KMS-11 (cell line): Measurements from ENCODE around the gene LDLRAD3.
A peak's percentile ranks its signal among the peaks of the same experiment; 100 is the strongest.

Experiments
- H2AFZ ChIP-seq: fragments of 200-600 bp; sonication (generic); 2 replicates; pipeline ENCODE4 v1.6.1; 2016; ENCODE audit warnings: antibody characterized with exemption, mixed run types, low read depth
- H3K27ac ChIP-seq: fragments of 200-600 bp; sonication (generic); 2 replicates; pipeline ENCODE4 v1.6.1; 2016; ENCODE audit warnings: mild to moderate bottlenecking, mixed run types
- H3K27me3 ChIP-seq: fragments of 200-600 bp; sonication (generic); 2 replicates; pipeline ENCODE4 v1.6.1; 2017; ENCODE audit warnings: mild to moderate bottlenecking, low read depth, mixed run types, moderate library complexity; ENCODE audit not compliant: insufficient read depth
- H3K36me3 ChIP-seq: fragments of 200-600 bp; sonication (generic); 2 replicates; pipeline ENCODE4 v1.6.1; 2017; ENCODE audit warnings: mild to moderate bottlenecking, mixed run types; ENCODE audit not compliant: insufficient read depth
- H3K4me1 ChIP-seq: fragments of 200-600 bp; sonication (generic); 2 replicates; pipeline ENCODE4 v1.6.1; 2016; ENCODE audit warnings: mild to moderate bottlenecking, low read depth, mixed run types; ENCODE audit not compliant: poor library complexity, severe bottlenecking
- H3K4me2 ChIP-seq: fragments of 200-600 bp; sonication (generic); 2 replicates; pipeline ENCODE4 v1.7.0; 2016; ENCODE audit warnings: mild to moderate bottlenecking, mixed run types
- H3K4me3 ChIP-seq: fragments of 200-600 bp; sonication (generic); IDR thresholded peaks from 2 replicates; pipeline ENCODE4 v1.6.1; 2017; ENCODE audit warnings: low read depth, low read length, mixed read lengths; ENCODE audit not compliant: insufficient read depth
- H3K79me2 ChIP-seq: fragments of 200-600 bp; sonication (generic); 2 replicates; pipeline ENCODE4 v1.6.1; 2016; ENCODE audit warnings: low read depth, mixed run types; ENCODE audit not compliant: insufficient read depth
- H3K9ac ChIP-seq: fragments of 200-600 bp; sonication (generic); 2 replicates; pipeline ENCODE4 v1.6.1; 2016; ENCODE audit warnings: mild to moderate bottlenecking, mixed run types
- H4K20me1 ChIP-seq: fragments of 200-600 bp; sonication (generic); 2 replicates; pipeline ENCODE4 v1.6.1; 2016; ENCODE audit warnings: mild to moderate bottlenecking, mixed run types; ENCODE audit not compliant: insufficient read depth
- CTCF ChIP-seq: fragments of 200-600 bp; sonication (generic); conservative IDR thresholded peaks from 2 replicates; pipeline ENCODE4 v1.6.1; 2017; ENCODE audit warnings: low read depth, mild to moderate bottlenecking, antibody characterized with exemption, low read length, moderate library complexity, mixed read lengths

LDLRAD3 gene

GRCh38 chr11:36089920-36090319 is 146.1 kb downstream of the LDLRAD3 start:
- Histone ChIP-seq H4K20me1 (no peaks in the 10 kb centered on the region), H3K9ac (no peak overlapping the region), H3K27ac (no peak overlapping the region), H3K4me1 (peaks cover 10% of the 10 kb centered on the region), H3K27me3 (no peaks in the 10 kb centered on the region), H3K4me3 (no peak overlapping the region), H3K36me3 (no peaks in the 10 kb centered on the region), H2AFZ (no peak overlapping the region), H3K4me2 (peak overlapping the region; percentile 25; the same call in 1 of the 2 replicates), H3K79me2 (no peaks in the 10 kb centered on the region)
- no peak for TF ChIP-seq CTCF

GRCh38 chr11:36090356-36091109 is 146.7 kb downstream of the LDLRAD3 start:
- H3K36me3 ChIP-seq = no peaks in the 10 kb centered on the region
- peak overlapping the region; percentile 25; the same call in 1 of the 2 replicates for H3K4me2 ChIP-seq
- no peak overlapping the region for H3K4me3 ChIP-seq
- peaks cover 10% of the 10 kb centered on the region for H3K4me1 ChIP-seq
- no peak for TF ChIP-seq CTCF
- H3K27me3 ChIP-seq = no peaks in the 10 kb centered on the region
- H3K79me2 ChIP-seq = no peaks in the 10 kb centered on the region
- no peak overlapping the region for H3K27ac ChIP-seq
- H2AFZ ChIP-seq = no peak overlapping the region
- H3K9ac ChIP-seq = no peak overlapping the region
- H4K20me1 ChIP-seq = no peaks in the 10 kb centered on the region

DNA sequence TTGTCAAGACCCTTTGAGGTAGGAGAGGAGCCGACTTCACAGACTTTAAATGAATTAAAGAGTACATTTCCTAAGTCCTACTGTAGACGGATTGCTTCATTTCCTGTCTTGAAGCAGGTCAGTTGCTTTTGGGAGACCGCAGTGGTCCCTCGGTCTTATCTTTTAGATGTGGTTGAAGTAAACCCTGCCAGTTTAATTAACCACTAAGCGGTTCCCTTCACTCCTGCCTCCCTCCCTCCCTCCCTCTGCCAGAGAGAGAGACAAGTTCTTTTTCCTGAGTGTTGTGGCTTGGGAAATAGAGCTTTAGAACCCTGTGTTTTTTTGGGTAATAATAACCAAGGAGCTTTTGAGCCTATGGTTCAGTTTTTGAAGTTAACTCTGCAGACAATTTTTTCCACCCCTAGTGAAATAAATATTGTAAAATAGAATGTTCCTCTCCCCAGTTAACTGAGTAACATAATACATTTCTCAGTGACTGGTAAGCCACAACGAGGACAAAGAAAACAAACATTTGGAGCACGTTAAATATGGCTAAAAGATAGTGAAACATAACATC is 147.5 kb downstream of the LDLRAD3 start:
- H3K4me2 ChIP-seq = no peak overlapping the region
- no peaks in the 10 kb centered on the region for H3K36me3 ChIP-seq
- no peak overlapping the region for H3K4me3 ChIP-seq
- H2AFZ ChIP-seq = no peak overlapping the region
- H3K79me2 ChIP-seq = no peaks in the 10 kb centered on the region
- peaks cover 10% of the 10 kb centered on the region for H3K4me1 ChIP-seq
- no peaks in the 10 kb centered on the region for H3K27me3 ChIP-seq
- H4K20me1 ChIP-seq = no peaks in the 10 kb centered on the region
- no peak for TF ChIP-seq CTCF
- no peak overlapping the region for H3K9ac ChIP-seq
- no peak overlapping the region for H3K27ac ChIP-seq

DNA sequence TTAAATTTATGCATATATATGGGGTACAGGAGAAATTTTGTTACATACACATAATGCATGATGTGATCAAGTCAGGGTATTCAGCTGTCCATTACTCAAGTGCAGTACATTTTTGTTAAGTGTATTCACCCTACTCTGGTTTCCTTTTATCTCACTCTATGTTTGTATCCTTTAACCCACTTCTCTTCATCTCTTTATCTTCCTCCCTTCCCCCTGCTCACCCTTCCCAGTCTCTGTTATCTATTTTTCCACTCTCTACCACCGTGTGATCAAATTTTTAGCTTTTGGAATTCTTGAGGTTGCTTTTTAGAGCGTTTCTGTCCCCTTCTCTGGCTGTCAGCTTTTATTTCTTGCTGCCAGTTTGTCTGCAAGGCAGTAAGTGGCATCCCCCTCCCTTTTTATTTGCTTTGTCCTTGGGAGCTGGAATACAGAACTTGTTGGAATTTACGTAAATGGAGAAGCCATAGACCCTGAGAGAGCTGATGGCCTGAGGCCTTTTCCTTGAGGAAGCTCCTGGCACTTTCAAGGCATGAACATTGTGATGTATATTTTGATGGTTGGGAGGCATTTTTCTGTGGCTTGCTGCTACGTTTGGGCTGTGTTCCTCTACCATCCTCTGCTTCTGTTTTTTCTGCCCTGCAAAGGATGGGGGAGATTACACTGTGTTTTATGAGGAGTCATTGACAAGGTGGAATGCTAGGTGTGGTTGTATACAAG is 148.6 kb downstream of the LDLRAD3 start:
- H3K79me2 ChIP-seq = no peaks in the 10 kb centered on the region
- no peak overlapping the region for H2AFZ ChIP-seq
- H4K20me1 ChIP-seq = no peaks in the 10 kb centered on the region
- no peak overlapping the region for H3K4me3 ChIP-seq
- no peaks in the 10 kb centered on the region for H3K27me3 ChIP-seq
- H3K9ac ChIP-seq = no peak overlapping the region
- peaks cover 10% of the 10 kb centered on the region for H3K4me1 ChIP-seq
- TF ChIP-seq CTCF = no peak
- H3K36me3 ChIP-seq = no peaks in the 10 kb centered on the region
- no peak overlapping the region for H3K4me2 ChIP-seq
- no peak overlapping the region for H3K27ac ChIP-seq
